Caco-2 (cell line): ENCODE results near the gene BCAR1. TPM values are rescaled to one million over a fixed set of nuclear protein-coding genes. Genes with fewer than 3 reads are reported as not detected.
"Not testable (repeated sequence)": the region's sequence is repeated elsewhere in the genome, so short reads cannot be mapped to it uniquely, and the experiment has no call there.

Experiments used
- BruUV-seq: library from RNA; stranded (reverse); fragments of 400-500 nt; replicated peaks from 2 replicates; lab custom pipeline; 2021; lab: Mats Ljungman, UMichigan
- CTCF ChIA-PET: fragments of 300-600 bp; sonication (Branson Sonifier 250); formaldehyde crosslinking; loops from one replicate; lab custom pipeline; 2022; ENCODE audit warnings: antibody characterized with exemption; lab: Charles Lee
- POLR2A ChIA-PET: fragments of 300-600 bp; sonication (Branson Sonifier 250); formaldehyde crosslinking; loops from one replicate; lab custom pipeline; 2022; ENCODE audit warnings: antibody characterized with exemption; lab: Charles Lee
- DNase-seq, 2 experiments: peaks; one replicate each; pipeline versions ENCODE4 v3.0.0 to v3.0.0-alpha.2; 2020 to 2022
- H3K27me3 ChIP-seq: replicated peaks from 2 replicates; pipeline ENCODE4 v1.6.0; 2011; ENCODE audit warnings: low read length; ENCODE audit not compliant: control insufficient read depth, insufficient read depth
- H3K36me3 ChIP-seq: 2 replicates; pipeline ENCODE4 v1.5.1; 2011; ENCODE audit warnings: low read length; ENCODE audit not compliant: control insufficient read depth, insufficient read depth
- H3K4me1 ChIP-seq: fragments of 250-450 bp; sonication (Bioruptor Pico); 2 replicates; pipeline ENCODE4 v1.5.1; 2020; ENCODE audit warnings: mild to moderate bottlenecking
- H3K4me3 ChIP-seq: 2 replicates; pipeline ENCODE4 v1.5.1; 2011; ENCODE audit warnings: low read depth, mild to moderate bottlenecking, control low read depth, low read length
- H3K9me3 ChIP-seq: fragments of 250-450 bp; sonication (Bioruptor Pico); 2 replicates; pipeline ENCODE4 v1.5.1; 2020; ENCODE audit warnings: mild to moderate bottlenecking, moderate library complexity
- H3K27ac Mint-ChIP-seq: one replicate; pipeline ENCODE4 v1.8.0; 2022; ENCODE audit warnings: mixed read lengths; ENCODE audit not compliant: unreplicated experiment
- H3K27me3 Mint-ChIP-seq: one replicate; pipeline ENCODE4 v1.8.0; 2022; ENCODE audit warnings: mixed read lengths; ENCODE audit not compliant: insufficient read depth, unreplicated experiment
- H3K36me3 Mint-ChIP-seq: one replicate; pipeline ENCODE4 v1.8.0; 2022; ENCODE audit warnings: mild to moderate bottlenecking, mixed read lengths; ENCODE audit not compliant: insufficient read depth, unreplicated experiment
- H3K4me1 Mint-ChIP-seq: one replicate; pipeline ENCODE4 v1.8.0; 2022; ENCODE audit warnings: low read depth, mixed read lengths; ENCODE audit not compliant: unreplicated experiment
- H3K4me3 Mint-ChIP-seq: one replicate; pipeline ENCODE4 v1.8.0; 2022; ENCODE audit warnings: mild to moderate bottlenecking, moderate library complexity, mixed read lengths; ENCODE audit not compliant: unreplicated experiment
- H3K9me3 Mint-ChIP-seq: one replicate; pipeline ENCODE4 v1.8.0; 2022; ENCODE audit warnings: mixed read lengths; ENCODE audit not compliant: unreplicated experiment
- CTCF ChIP-seq, 2 experiments: fragments of 200-600 bp in 1 of 2; IDR thresholded peaks; 1 replicate in 1 of 2; 2 replicates in 1 of 2; pipeline versions ENCODE4 v1.5.1 to v1.8.0; 2011 to 2022; ENCODE audit warnings: antibody characterized with exemption in 1 of 2, control low read depth in 1 of 2, inconsistent platforms in 1 of 2, low read depth in 1 of 2, low read length in 1 of 2, mild to moderate bottlenecking in 1 of 2, moderate library complexity in 1 of 2; ENCODE audit not compliant: insufficient read depth in 1 of 2, severe bottlenecking in 1 of 2, unreplicated experiment in 1 of 2
- intact Hi-C: fragments of 100-400 bp; cut with micrococcal nuclease; formaldehyde crosslinking; loops from one replicate; pipeline ENCODE4 v1.10.0; 2022; ENCODE audit not compliant: unreplicated experiment
- total RNA-seq: library from RNA; stranded (reverse); gene quantifications from 2 replicates; pipeline ENCODE4 v1.2.3, GENCODE V29; 2022

Gene BCAR1
- total RNA-seq, 1 experiment from 2014 or later, result 95.5 TPM

GRCh38 chr16:75208242-75208825 is 43.1 kb downstream of the BCAR1 start:
- Mint-ChIP-seq H3K27me3 (no peaks in the 10 kb centered on the region), H3K36me3 (peaks cover 6% of the 10 kb centered on the region), H3K27ac (no peak overlapping the region), H3K9me3 (no peaks in the 10 kb centered on the region), H3K4me1 (no peaks in the 10 kb centered on the region), H3K4me3 (no peak overlapping the region)
- no peak for DNase-seq
- Histone ChIP-seq H3K9me3 (no peaks in the 10 kb centered on the region), H3K4me1 (no peaks in the 10 kb centered on the region), H3K4me3 (no peak overlapping the region), H3K36me3 (no peaks in the 10 kb centered on the region), H3K27me3 (no peaks in the 10 kb centered on the region)
- no TSS peak for BruUV-seq
- POLR2A ChIA-PET, result no interaction called here
- intact Hi-C loops, result no loop called here
- CTCF ChIA-PET, result interaction anchor here (1.7 kb wide), 1 partner anchor 9 kb away, joined by 5 read pairs; no protein-coding TSS in a partner anchor
- TF ChIP-seq CTCF (IDR thresholded peaks at IDR 0.05; ENCODE audit: insufficient read depth in 1 of 2, low read depth in 1 of 2, low read length in 1 of 2, severe bottlenecking in 1 of 2, unreplicated experiment in 1 of 2), result no peak

- Mint-ChIP-seq H3K36me3 (peaks cover 6% of the 10 kb centered on the region), H3K27me3 (no peaks in the 10 kb centered on the region), H3K4me1 (no peaks in the 10 kb centered on the region), H3K27ac (no peak overlapping the region), H3K4me3 (no peak overlapping the region), H3K9me3 (no peaks in the 10 kb centered on the region)
- BruUV-seq, result no TSS peak
- DNase-seq, result no peak
- ChIA-PET CTCF (no interaction called here), POLR2A (no interaction called here)
- intact Hi-C loops, result loop anchor here (2.0 kb wide), 1 partner anchor 17 kb away; no protein-coding TSS in a partner anchor
- H3K27me3 ChIP-seq, result no peaks in the 10 kb centered on the region
- no peak overlapping the region for H3K4me3 ChIP-seq
- TF ChIP-seq CTCF (IDR thresholded peaks at IDR 0.05; ENCODE audit: insufficient read depth in 1 of 2, low read depth in 1 of 2, low read length in 1 of 2, severe bottlenecking in 1 of 2, unreplicated experiment in 1 of 2), result no peak
- no peaks in the 10 kb centered on the region for H3K9me3 ChIP-seq
- no peaks in the 10 kb centered on the region for H3K4me1 ChIP-seq
- no peaks in the 10 kb centered on the region for H3K36me3 ChIP-seq
Observed at GRCh38 chr16:75207831-75208230, 43.6 kb downstream of the BCAR1 start.

- Mint-ChIP-seq H3K4me3 (no peak within 1 kb of the TSS), H3K4me1 (no peaks in the 10 kb centered on the region), H3K27ac (no peak within 1 kb of the TSS), H3K27me3 (no peaks in the 10 kb centered on the region), H3K36me3 (peaks cover 6% of the 10 kb centered on the region), H3K9me3 (no peaks in the 10 kb centered on the region)
- Histone ChIP-seq H3K4me3 (no peak within 1 kb of the TSS), H3K4me1 (no peaks in the 10 kb centered on the region), H3K36me3 (no peaks in the 10 kb centered on the region), H3K9me3 (no peaks in the 10 kb centered on the region), H3K27me3 (no peaks in the 10 kb centered on the region)
- ChIA-PET POLR2A (no interaction called here), CTCF (no interaction called here)
- BruUV-seq, result no TSS peak
- intact Hi-C loops, result loop anchor here (2.0 kb wide), 1 partner anchor 18 kb away; no protein-coding TSS in a partner anchor
- DNase-seq, result no peak
- no peak for TF ChIP-seq CTCF (IDR thresholded peaks at IDR 0.05; ENCODE audit: insufficient read depth in 1 of 2, low read depth in 1 of 2, low read length in 1 of 2, severe bottlenecking in 1 of 2, unreplicated experiment in 1 of 2)
Observed at GRCh38 chr16:75206749-75207451, 44.5 kb downstream of the BCAR1 start, which contains the start of gene CTRB2. CTRB2 (minus strand) TSS chr16:75207161; CDS start chr16:75207141, 20 bp downstream.

- H3K4me1 ChIP-seq, H3K36me3 Mint-ChIP-seq, H3K9me3 ChIP-seq, H3K4me3 ChIP-seq, H3K4me1 Mint-ChIP-seq, DNase-seq, H3K36me3 ChIP-seq, H3K27ac Mint-ChIP-seq, H3K9me3 Mint-ChIP-seq, POLR2A ChIA-PET, H3K27me3 ChIP-seq, CTCF ChIA-PET, BruUV-seq, H3K4me3 Mint-ChIP-seq, H3K27me3 Mint-ChIP-seq: not testable (repeated sequence)
- intact Hi-C loops, result loop anchor here (2.0 kb wide), 1 partner anchor 19 kb away; no protein-coding TSS in a partner anchor
Observed at GRCh38 chr16:75205961-75206748, 45.3 kb downstream of the BCAR1 start.
